MM.1S (cell line): ENCODE measurements around the gene PCBP4.

Source experiments
- EZH2 ChIP-seq: fragments of 300-600 bp; sonication (generic); optimal IDR thresholded peaks from 2 replicates; pipeline ENCODE3; 2017; ENCODE audit warnings: low read depth, mild to moderate bottlenecking, antibody characterized with exemption, low read length, mixed read lengths
- TF ChIP-seq, protein P1 (sequence below): fragments of 300-600 bp; sonication (generic); IDR thresholded peaks from 2 replicates; pipeline ENCODE4 v1.5.1; 2016; ENCODE audit warnings: antibody characterized with exemption, low read length, mixed read lengths

DNA sequence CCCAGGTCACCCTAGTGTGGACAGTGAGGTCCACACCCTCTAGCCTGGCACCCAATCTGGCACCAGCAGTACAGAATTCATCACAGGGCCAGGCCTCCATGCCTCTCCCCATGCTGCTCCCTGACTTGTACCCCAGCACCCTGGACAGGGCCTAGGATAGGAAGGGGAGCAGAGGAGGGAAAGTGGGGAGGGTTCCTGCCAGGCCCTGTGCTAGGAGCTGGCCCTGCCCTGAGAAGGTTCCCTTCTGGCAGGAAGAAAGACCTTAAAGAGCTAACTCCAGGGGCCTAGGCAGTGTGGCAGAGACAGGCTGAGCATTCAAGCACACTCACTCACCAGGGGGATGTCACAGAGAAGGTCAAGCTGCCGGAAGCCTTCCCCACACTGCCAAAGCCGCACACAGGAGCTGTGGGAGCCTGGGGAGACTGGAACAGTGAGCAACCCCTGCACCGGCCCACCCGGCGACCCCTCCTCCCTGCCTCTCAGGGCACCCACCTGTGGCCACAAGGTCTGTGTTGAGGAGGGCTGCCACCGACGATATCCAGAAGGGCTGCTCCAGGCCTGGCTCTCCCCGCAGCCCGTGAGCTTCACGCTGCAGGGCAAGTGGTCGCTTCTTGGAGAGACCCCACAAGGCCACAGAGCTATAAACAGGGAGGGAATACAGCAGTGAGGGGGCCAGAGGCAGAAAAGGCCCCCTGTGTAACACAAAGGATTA, 33.0 kb downstream of the PCBP4 start:
- TF ChIP-seq EZH2: no peak
- TF ChIP-seq, protein P1, sequence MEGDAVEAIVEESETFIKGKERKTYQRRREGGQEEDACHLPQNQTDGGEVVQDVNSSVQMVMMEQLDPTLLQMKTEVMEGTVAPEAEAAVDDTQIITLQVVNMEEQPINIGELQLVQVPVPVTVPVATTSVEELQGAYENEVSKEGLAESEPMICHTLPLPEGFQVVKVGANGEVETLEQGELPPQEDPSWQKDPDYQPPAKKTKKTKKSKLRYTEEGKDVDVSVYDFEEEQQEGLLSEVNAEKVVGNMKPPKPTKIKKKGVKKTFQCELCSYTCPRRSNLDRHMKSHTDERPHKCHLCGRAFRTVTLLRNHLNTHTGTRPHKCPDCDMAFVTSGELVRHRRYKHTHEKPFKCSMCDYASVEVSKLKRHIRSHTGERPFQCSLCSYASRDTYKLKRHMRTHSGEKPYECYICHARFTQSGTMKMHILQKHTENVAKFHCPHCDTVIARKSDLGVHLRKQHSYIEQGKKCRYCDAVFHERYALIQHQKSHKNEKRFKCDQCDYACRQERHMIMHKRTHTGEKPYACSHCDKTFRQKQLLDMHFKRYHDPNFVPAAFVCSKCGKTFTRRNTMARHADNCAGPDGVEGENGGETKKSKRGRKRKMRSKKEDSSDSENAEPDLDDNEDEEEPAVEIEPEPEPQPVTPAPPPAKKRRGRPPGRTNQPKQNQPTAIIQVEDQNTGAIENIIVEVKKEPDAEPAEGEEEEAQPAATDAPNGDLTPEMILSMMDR: no peak
